Measurements from ENCODE around the gene RPS28.
"Not testable (repeated sequence)": the region's sequence is repeated elsewhere in the genome, so short reads cannot be mapped to it uniquely, and the experiment has no call there.

RPS28 gene

GRCh38 chr19:8321067-8321985 lies at the start of gene RPS28, which contains the start of gene NDUFA7:
TSS of gene RPS28 (plus strand) at chr19:8321496. CDS start at chr19:8321531, 35 bp downstream.
TSS of gene NDUFA7 (minus strand) at chr19:8321375. CDS start at chr19:8321358, 17 bp downstream.
- DNase-seq (ENCODE audit: low spot score): peak; percentile 95

DNA sequence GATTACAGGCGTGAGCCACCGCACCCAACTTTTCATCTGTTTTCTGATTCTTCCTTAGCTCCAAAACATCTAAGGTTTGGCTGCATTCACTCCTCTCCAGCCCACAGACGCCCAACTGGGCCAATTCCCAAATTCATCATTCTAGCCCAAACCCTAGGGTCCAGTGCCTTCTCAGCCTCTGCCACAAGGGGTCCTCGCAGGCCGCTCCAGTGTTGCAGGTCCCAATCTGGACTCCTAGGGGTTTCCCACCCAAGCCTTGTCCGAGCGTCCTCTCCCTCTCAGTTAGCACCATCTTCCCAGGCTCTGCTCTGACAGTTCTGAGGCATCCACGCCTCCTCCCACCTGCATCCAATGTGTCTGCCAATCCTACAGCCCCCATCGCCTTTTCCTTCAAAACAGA lies 44.8 kb upstream of the RPS28 start:
- not testable (repeated sequence) for DNase-seq (ENCODE audit: low spot score)

GRCh38 chr19:8291337-8291736 lies 30.0 kb upstream of the RPS28 start:
- not testable (repeated sequence) for DNase-seq (ENCODE audit: low spot score)

- DNase-seq (ENCODE audit: low spot score): no peak
Measured at GRCh38 chr19:8302357-8302691, 19.0 kb upstream of the RPS28 start.

DNA sequence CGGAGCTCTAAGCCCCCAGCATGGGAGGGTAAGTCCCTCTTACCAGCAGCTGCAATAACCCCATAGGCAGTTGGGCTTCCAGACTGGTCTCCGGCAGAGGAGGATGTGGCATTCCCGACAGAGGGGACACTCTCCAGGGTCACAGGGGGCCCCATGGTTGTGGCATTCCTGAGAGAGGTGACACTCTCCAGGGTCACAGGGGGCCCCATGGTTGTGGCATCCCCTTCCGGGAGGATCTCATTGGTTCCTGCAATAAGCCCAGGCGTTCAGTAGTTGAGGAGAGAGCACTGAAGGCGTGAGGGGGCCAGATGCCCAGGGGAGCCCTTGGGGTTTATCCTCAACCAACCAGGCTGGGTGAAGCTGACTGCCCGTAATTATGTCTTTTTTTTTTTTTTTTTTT lies 18.6 kb upstream of the RPS28 start:
- DNase-seq (ENCODE audit: low spot score): no peak

- no peak for DNase-seq (ENCODE audit: low spot score)
Measured at GRCh38 chr19:8304841-8305621, 16.3 kb upstream of the RPS28 start.

- DNase-seq (ENCODE audit: low spot score): no peak
Measured at GRCh38 chr19:8305798-8306197, 15.5 kb upstream of the RPS28 start.

GRCh38 chr19:8306235-8307054 lies 14.9 kb upstream of the RPS28 start:
- no peak for DNase-seq (ENCODE audit: low spot score)

GRCh38 chr19:8307400-8307964 lies 13.8 kb upstream of the RPS28 start:
- peak; percentile 49 for DNase-seq (ENCODE audit: low spot score)

DNA sequence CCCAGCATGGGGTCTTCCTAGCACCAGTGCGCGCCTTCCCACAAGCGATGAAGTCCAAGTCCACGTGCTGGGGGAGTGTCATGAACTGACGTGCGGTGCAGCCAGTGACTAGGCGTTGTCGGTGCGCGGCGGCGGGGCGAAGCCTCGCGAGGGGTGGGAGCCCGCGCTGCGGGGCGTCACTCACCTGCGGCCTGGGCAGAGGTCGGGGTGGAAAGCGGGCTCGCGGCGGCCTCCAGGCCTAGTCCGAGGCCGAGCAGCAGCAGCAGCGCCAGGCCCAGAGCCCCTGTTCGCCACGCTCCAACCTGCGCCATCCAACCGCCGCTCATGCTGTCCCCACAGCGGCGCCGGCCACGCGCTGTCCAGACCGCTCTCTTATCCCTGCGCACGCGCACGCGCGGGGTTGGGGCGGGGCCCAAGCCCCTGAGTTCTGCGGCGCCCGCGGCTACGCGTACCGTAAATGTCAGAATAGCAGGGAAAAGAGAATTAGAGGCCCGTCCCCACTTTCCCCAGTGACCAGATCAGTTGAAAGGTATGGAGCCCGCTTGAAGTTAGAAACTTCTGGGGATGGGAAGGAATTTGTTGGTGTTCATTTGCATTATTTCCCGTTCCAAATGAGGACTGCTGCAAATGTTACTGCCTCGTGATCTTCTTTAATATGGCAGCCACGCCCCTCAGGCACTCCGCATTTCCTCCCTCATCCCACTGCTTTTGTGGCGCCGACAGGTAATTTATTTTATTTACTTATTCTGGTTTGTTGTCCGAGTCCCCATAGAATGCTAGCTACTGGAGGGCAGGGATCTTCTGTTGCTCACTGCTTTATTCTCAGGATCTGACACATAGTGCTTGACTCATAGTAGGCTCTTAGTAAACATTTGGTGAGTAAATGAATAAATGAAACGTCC lies 13.1 kb upstream of the RPS28 start, which contains the start of gene CD320:
CD320 (minus strand) TSS at position 394 of the 902 bp plus-strand sequence; CDS start at position 326, 68 bp downstream.
- peak; percentile 95 for DNase-seq (ENCODE audit: low spot score)

DNA sequence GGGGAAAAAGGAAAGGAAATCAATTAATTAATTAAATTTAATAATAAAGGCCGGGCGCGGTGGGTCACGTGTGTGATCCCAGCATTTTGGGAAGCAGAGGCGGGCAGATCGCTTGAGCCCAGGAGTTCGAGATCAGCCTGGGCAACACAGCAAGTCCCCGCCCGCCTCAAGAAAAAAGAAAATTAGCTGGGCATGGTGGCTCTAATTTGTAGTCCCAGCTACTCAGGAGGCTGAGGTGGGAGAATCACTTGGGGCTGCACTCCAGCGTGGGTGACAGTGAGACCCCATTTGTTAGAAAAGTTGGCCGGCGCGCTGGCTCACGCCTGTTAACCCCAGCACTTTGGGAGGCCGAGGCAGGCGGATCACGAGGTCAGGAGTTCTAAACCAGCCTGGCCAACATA lies 12.4 kb upstream of the RPS28 start:
- DNase-seq (ENCODE audit: low spot score): no peak

DNA sequence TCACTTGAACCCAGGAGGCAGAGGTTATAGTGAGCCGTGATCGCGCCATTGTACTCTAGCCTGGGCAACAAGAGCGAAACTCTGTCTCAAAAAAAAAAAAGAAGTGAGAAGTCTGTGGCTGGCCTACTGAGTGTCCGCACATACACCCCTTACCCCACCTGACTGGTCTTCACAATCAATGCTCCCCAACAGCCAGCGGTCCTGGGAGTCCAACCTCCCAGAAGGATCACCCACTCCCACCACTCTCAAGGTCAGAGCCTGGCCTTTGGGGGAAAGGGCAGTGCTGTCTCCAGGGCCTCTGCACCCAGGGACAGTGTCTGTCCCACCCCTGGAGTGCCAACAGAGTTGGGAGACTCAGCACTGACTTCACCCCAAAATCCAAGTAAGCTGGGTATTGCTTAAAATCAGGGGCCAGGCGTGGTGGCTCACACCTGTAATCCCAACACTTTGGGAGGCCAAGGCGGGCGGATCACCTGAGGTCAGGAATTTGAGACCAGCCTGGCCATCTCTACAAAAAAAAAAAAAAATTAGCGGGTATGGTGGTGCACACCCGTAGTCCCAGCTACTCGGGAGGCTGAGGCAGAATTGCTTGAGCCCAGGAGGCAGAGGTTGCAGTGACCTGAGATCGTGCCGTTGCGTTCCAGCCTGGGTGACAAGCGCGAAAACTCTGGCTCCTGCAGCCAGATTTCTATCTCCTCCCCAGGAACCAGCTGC lies 10.8 kb upstream of the RPS28 start:
- no peak for DNase-seq (ENCODE audit: low spot score)

DNA sequence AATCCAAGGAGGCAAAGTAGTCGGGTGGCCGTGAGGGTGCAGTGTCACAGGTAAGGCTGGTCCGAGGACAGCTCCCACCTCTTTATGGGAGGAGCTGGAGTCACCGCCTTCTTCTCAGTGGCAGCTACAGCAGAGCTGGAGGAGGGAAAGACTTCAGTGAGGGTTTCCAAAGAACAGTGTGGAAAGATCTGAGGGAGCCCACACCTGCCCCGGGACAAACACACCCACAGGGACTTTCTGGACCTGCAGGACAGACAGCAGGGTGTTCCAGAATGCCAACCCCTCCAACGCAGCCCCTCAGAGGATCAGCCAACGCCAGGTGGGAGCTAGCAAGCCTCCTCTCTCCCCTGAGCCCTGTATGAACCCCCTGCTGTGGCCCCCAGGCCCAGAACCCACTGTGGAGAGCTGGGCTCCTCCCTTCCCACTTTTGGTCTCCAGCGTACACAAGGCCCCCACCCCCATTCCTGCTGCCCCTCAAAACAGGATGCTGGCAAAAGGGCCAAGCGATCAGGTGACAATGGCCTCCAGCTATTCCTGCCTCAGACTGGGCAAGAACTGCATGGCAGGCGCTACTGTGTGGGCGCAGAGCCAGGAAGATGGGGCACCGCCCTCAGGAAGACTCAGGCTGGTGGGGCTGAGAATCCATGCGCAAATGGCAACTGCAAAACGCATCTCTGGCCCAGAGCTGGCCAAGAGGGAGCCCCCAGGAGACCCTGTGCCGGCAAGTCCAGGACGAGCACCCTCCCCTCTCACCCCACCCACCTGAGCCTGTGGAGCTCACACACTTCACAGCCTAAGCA lies 9.6 kb upstream of the RPS28 start:
- DNase-seq (ENCODE audit: low spot score): no peak

- DNase-seq (ENCODE audit: low spot score): not testable (repeated sequence)
Measured at GRCh38 chr19:8314981-8315640, 6.2 kb upstream of the RPS28 start.

GRCh38 chr19:8316351-8317125 lies 4.8 kb upstream of the RPS28 start:
- DNase-seq (ENCODE audit: low spot score): no peak

- DNase-seq (ENCODE audit: low spot score): not testable (repeated sequence)
Measured at GRCh38 chr19:8318835-8319234, 2.5 kb upstream of the RPS28 start.

GRCh38 chr19:8319807-8320520 lies 1.3 kb upstream of the RPS28 start:
- DNase-seq (ENCODE audit: low spot score): no peak
